NCI-H748 treated with DMSO at 0.1 percent for 48 hours (cell line): ENCODE results near the gene NRXN3.

Source experiments
- DNase-seq: peaks from one replicate; lab custom pipeline; 2025; lab: John Stamatoyannopoulos, UW

NRXN3 gene

DNA sequence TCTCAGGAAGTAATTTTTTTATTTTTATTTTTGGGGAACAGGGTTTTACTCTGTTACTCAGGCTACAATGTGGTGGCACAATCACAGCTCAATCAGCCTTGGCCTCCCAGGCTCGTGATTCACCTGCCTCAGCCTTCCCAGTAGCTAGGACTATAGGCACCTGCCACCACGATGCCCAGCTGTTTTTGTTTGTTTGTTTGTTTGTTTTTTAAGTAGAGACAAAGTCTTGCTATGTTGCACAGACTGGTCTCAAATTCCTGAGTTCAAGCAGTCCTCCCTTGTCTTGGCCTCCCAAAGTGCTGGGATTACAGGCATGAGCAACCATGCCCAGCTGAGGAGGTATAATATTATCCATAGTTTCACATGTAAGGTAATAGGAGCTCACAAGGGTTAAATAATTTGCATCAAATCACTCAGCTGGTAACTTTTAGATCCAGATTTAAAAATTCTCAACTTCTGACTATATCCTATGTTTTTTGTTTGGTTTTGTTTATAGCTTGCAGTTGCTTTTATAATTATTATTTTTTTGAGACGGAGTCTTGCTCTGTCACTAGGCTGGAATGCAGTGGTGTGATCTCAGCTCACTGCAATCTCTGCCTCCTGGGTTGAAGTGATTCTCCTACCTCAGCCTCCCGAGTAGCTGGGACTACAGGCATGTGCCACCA, 1411.9 kb downstream of the NRXN3 start:
- no peak for DNase-seq

DNA sequence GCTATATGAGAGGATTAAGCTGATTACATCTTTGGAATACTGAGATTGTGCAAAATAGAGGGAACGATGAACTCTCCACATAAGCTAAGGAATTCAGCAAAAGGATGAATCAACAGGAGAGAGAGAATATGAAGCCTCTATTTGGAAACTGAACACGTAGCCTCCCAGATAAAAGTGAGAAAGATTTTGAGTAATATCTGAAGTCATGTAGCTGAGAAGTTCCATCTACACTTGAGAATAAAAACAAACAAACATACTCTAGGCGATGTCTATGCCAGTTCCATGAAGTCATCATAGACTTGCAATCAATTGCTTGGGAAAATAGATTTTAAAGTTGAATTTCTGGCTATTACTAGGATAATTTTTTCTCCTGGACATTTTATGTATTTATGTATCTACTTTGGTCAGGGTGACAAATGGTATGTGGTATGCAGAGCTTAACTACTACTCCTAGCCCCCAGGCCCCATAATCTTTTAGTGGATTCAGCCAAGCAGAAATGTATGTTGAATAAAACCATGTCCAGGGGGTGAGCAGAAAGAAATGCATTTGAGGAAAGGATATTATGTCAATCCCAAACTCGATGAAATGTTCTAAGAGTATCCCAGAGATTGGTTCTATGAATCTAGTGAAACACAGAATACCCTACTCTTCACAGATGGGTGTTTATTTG, 1413.7 kb downstream of the NRXN3 start:
- DNase-seq: no peak

GRCh38 chr14:79584679-79585078, 1414.5 kb downstream of the NRXN3 start:
- no peak for DNase-seq

DNA sequence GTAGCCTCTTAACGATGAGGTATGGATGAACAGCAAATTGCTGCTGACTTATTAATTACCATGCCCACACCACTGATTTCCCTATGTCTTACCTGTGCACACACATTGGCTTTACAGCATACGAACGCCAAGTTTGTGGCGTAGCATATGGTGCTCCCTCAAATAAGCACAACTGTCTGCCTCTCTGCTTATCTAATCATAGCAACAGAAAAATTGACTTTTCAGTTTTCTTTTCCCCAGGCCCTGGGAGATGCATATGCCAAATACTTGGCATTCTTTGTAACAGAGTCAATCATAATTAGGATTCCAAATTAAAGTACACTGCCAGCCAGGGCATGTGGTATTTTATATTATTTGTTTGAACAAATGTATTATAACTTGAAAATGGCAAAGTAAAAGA, 1415.7 kb downstream of the NRXN3 start:
- no peak for DNase-seq

- DNase-seq: no peak
Observed at GRCh38 chr14:79586416-79586815, 1416.2 kb downstream of the NRXN3 start.

DNA sequence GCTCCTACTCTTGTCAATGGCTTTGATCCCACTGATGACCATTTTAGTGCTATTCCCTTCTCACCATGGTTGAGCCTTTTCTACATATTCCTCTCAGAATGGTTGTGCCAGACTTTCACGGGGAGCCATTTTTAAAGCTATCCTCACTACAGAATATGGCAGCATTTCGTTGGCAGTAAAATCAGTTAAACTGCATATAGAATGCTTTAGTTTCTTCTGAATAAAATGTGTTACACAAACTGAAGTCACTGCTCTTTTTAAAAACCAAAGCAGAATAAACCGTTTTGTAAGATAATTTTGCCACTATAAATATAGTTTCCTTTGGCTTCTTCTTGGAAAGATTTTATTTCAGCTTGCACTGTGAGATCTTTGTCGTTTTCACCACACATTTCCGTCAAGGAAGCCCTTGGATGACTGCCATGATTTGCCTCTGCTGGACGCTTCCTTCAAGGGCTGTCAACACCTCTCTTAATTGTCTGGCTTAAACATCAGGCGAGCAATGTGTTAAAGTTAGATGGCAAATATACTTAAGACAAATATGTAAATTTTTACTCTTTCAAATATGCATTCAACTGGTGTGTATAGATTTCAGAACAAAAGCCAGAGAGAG, 1416.9 kb downstream of the NRXN3 start:
- DNase-seq: no peak

- DNase-seq: no peak
Observed at GRCh38 chr14:79587875-79588274, 1417.7 kb downstream of the NRXN3 start.

GRCh38 chr14:79588398-79588797, 1418.2 kb downstream of the NRXN3 start:
- no peak for DNase-seq

GRCh38 chr14:79596551-79596950, 1426.4 kb downstream of the NRXN3 start:
- no peak for DNase-seq

DNA sequence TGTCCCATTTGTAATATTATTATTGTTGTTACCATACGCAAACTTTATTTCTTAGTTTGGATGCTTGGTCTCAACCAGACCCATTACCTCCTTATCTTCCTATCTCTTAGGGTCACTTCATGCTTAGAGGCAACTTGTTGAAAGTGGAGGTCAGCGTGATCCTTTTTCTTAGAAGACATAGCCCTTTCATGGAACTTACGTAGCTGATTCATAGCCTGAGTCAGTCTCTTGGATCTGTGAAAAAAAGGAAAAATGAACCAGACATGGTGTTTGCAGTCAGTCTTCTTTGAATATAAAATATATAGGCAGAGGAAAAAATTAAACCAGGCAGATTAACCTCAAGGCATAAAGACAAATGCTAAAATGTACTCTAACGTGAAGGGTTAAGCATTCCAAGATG, 1427.4 kb downstream of the NRXN3 start:
- no peak for DNase-seq

DNA sequence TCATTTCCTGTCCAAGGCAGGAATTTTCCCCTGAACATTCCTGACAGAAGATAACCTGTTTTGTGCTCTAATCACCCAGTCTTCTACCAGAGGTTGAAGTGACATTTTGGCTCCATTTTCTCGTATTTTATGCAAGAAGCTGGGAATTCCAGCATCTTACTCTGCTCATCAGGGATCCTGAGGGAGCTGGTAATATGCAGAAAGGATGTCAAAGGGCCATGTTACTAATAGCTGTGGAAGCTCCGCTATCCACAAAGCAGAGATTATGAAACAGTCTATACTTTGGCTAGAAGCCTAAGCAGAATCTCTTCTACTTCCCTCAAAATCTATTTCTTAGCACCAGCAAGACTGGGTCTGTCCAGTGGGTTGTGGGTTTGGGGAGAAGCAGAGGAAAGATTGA, 1428.2 kb downstream of the NRXN3 start:
- DNase-seq: no peak

- DNase-seq: no peak
Observed at GRCh38 chr14:79599239-79599638, 1429.1 kb downstream of the NRXN3 start.

DNA sequence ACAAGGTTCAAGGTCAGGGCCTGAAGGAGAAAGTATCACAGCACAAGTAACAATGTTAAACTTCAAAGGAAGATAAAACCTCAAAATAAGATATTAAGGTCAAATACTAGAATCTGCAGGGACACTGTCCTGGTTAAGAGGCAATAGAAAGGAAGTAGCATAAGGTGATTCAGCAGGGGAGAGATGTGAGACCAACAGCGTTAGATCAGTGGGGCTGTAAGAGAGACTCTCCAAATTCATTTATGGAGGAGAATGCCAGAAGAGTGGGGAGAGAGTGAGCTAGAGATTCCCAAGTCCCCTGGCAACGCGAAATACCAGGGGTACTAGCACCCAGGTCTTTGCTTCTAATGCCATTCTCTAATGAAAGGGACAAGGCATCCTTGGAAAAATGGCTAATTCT, 1430.2 kb downstream of the NRXN3 start:
- DNase-seq: no peak

DNA sequence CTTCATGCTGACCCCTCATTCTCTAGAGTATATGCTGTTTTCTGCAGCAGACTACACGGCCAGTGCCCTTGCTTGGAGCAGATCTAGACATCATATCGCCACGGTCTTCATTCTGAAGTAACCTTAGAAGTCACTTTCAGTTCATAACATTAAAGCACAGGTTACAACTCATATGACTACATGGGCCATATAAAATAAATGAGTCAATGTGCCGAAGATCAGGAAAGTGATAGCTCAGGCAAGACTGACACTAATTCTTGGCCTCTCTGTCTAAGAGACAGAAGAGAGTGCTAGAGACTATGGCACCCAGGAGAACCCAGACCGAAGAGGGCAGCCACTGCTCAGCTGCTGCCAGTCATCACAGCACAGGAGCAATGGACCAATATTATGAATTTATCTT, 1431.4 kb downstream of the NRXN3 start:
- no peak for DNase-seq

DNA sequence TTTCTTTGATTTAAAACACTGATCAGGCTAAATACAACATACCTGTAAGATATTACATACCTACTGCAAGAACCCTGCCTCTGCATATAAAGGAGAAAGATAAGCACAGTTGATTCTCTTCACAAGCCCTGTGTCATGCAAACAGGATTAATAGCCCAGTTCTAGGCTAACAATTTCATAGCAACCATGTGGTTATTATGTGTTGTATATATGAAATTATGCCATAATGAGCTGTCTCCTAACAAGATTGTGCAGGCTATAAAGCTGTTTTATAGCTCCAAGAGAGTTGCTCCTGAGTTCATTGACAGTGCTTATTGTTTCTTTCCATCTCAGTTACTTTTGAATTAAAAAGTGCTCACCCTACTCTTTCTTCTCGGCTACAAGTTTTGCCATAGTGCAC, 1431.9 kb downstream of the NRXN3 start:
- DNase-seq: no peak

GRCh38 chr14:79602742-79603141, 1432.6 kb downstream of the NRXN3 start:
- DNase-seq: no peak

GRCh38 chr14:79605849-79606248, 1435.7 kb downstream of the NRXN3 start:
- peak; percentile 80 for DNase-seq

- no peak for DNase-seq
Observed at GRCh38 chr14:79608446-79608845, 1438.3 kb downstream of the NRXN3 start.

- no peak for DNase-seq
Observed at GRCh38 chr14:79613625-79614024, 1443.5 kb downstream of the NRXN3 start.

- DNase-seq: no peak
Observed at GRCh38 chr14:79614448-79614847, 1444.3 kb downstream of the NRXN3 start.

GRCh38 chr14:79627058-79627457, 1456.9 kb downstream of the NRXN3 start:
- DNase-seq: no peak

DNA sequence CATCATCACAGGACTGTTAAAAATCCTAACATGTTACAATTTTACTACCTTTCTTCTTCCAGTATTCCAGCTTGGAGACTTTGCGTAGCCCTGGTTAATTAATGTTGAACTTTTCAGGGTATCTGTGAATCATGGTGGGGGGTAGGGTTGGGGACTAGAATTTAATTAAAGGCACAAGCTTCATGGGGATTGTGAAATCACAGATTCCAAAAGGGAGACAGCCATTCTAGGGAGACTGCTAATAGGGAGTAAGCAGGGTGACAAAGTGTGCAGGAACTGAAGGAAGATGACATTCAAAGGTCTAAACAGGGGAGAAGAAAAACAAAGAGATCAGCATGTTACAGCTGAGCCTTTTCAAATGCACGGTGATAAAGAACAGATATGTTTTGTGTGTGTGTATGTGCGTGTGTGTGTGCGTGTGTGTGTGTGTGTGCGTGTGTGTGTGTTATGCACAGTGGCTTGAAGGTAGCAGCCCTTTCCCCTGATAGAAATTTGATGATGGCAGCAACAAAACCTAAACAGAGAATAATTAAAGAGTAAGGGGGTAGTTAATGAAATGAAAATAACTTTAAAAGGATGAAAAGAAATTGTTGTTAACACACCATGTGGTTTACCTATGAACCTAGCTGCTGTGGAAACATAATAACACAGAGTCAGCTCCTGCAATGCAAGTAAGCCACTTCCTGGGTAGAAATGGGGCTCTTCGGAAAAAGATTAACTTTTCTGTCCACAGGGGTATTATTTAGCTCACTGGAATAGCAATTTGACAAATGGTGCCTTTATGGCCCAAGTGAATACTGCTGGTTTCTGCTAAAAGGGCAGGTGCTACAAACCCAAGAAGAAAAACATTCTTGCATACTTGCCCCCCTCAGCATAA, 1459.5 kb downstream of the NRXN3 start:
- DNase-seq: no peak
